B cell (primary cell): Measurements from ENCODE around the gene IFT20. TPM values are rescaled to one million over a fixed set of nuclear protein-coding genes. Genes with fewer than 3 reads are reported as not detected.

Experiments used
- ATAC-seq: fragments of 200-7000 bp; cut with Tn5 transposase; one replicate; pipeline ENCODE4 v1.10.0; 2021; ENCODE audit warnings: low read depth, mild to moderate bottlenecking, moderate number of reproducible peaks, moderate library complexity
- CTCF ChIA-PET: fragments of 350-600 bp; sonication (Branson Sonifier 250); formaldehyde crosslinking; loops from one replicate; lab custom pipeline; 2021; ENCODE audit warnings: antibody characterized with exemption, inconsistent platforms; lab: Charles Lee
- POLR2A ChIA-PET: fragments of 350-600 bp; sonication (Branson Sonifier 250); formaldehyde crosslinking; loops from one replicate; lab custom pipeline; 2021; ENCODE audit warnings: antibody characterized with exemption; lab: Charles Lee
- DNase-seq: peaks from one replicate; pipeline ENCODE4 v3.0.0; 2013
- H2AFZ ChIP-seq: 2 replicates; pipeline ENCODE4 v1.6.1; 2012; ENCODE audit warnings: mild to moderate bottlenecking, low read depth, low read length; ENCODE audit not compliant: insufficient read depth, poor library complexity, severe bottlenecking
- H3K27ac ChIP-seq, 2 donors: 1 replicate in 1 of 2; 2 replicates in 1 of 2; pipeline ENCODE4 v1.5.1; 2012 to 2013; ENCODE audit warnings: low read length in 2 of 2, mild to moderate bottlenecking in 2 of 2, moderate library complexity in 1 of 2
- H3K27me3 ChIP-seq, 4 experiments: fragments of 200-600 bp in 1 of 4; sonication (generic) in 1 of 4; replicated peaks in 1 of 4; 1 replicate in 2 of 4; 2 replicates in 2 of 4; pipeline versions ENCODE4 v1.6.1 to v1.7.0; 2013 to 2016; ENCODE audit warnings: low read length in 3 of 4, mild to moderate bottlenecking in 2 of 4, mixed read lengths in 1 of 4, moderate library complexity in 1 of 4; ENCODE audit not compliant: insufficient read depth in 4 of 4, control insufficient read depth in 3 of 4; ENCODE audit errors: control extremely low read depth in 1 of 4
- H3K36me3 ChIP-seq, 2 experiments: replicated peaks in 1 of 2; 1 replicate in 1 of 2; 2 replicates in 1 of 2; pipeline versions ENCODE4 v1.6.1 to v1.7.1; 2013; ENCODE audit warnings: low read length in 1 of 2; ENCODE audit not compliant: insufficient read depth in 2 of 2, control insufficient read depth in 1 of 2; ENCODE audit errors: control extremely low read depth in 1 of 2, extremely low read depth in 1 of 2
- H3K4me1 ChIP-seq, 2 donors: fragments of 200-600 bp in 1 of 2; sonication (generic) in 1 of 2; 1 replicate in 1 of 2; 2 replicates in 1 of 2; pipeline versions ENCODE4 v1.5.1 to v1.6.1; 2013 to 2017; ENCODE audit warnings: low read length in 2 of 2; ENCODE audit not compliant: control insufficient read depth in 2 of 2, insufficient read depth in 2 of 2
- H3K4me2 ChIP-seq: replicated peaks from 2 replicates; pipeline ENCODE3; 2012; ENCODE audit warnings: mild to moderate bottlenecking, low read depth, low read length; ENCODE audit not compliant: poor library complexity, severe bottlenecking
- H3K4me3 ChIP-seq, 5 experiments: fragments of 200-600 bp in 1 of 5; sonication (generic) in 1 of 5; 1 replicate in 3 of 5; 2 replicates in 2 of 5; pipeline versions ENCODE4 v1.5.1 to v1.7.0; 2011 to 2016; ENCODE audit warnings: low read length in 4 of 5, mild to moderate bottlenecking in 4 of 5, low read depth in 2 of 5, control low read depth in 1 of 5, moderate library complexity in 1 of 5; ENCODE audit not compliant: insufficient read depth in 1 of 5; ENCODE audit errors: control extremely low read depth in 1 of 5, extremely low read depth in 1 of 5
- H3K79me2 ChIP-seq: fragments of 200-600 bp; sonication (generic); one replicate; pipeline ENCODE4 v1.6.0; 2016; ENCODE audit warnings: low read length; ENCODE audit not compliant: control insufficient read depth, insufficient read depth
- H3K9ac ChIP-seq: fragments of 200-600 bp; sonication (generic); 2 replicates; pipeline ENCODE4 v1.6.1; 2017; ENCODE audit warnings: mild to moderate bottlenecking, low read length, moderate library complexity
- H3K9me3 ChIP-seq, 3 donors: one replicate each; pipeline versions ENCODE4 v1.6.1 to v1.7.1; 2013; ENCODE audit warnings: low read length in 2 of 3; ENCODE audit not compliant: control insufficient read depth in 2 of 3, insufficient read depth in 1 of 3; ENCODE audit errors: control extremely low read depth in 1 of 3
- H4K20me1 ChIP-seq: 2 replicates; pipeline ENCODE4 v1.6.0; 2012; ENCODE audit warnings: mild to moderate bottlenecking, low read length; ENCODE audit not compliant: insufficient read depth, control insufficient read depth, poor library complexity, severe bottlenecking
- H3K27ac Mint-ChIP-seq: one replicate; pipeline ENCODE4 v1.8.0; 2021; ENCODE audit warnings: mixed read lengths
- H3K27me3 Mint-ChIP-seq: one replicate; pipeline ENCODE4 v1.8.0; 2021; ENCODE audit warnings: mixed read lengths
- H3K4me1 Mint-ChIP-seq: one replicate; pipeline ENCODE4 v1.8.0; 2021; ENCODE audit warnings: mixed read lengths
- H3K4me3 Mint-ChIP-seq: one replicate; pipeline ENCODE4 v1.8.0; 2021; ENCODE audit warnings: mixed read lengths
- H3K9me3 Mint-ChIP-seq: one replicate; pipeline ENCODE4 v1.8.0; 2022; ENCODE audit warnings: mixed read lengths; ENCODE audit not compliant: insufficient read depth
- CTCF ChIP-seq: fragments of 200-600 bp; IDR thresholded peaks from one replicate; pipeline ENCODE4 v1.8.0; 2022; ENCODE audit warnings: antibody characterized with exemption, mild to moderate bottlenecking
- EZH2 ChIP-seq: IDR thresholded peaks from 2 replicates; pipeline ENCODE4 v1.6.1; 2012; ENCODE audit warnings: borderline replicate concordance, low read depth, mild to moderate bottlenecking, moderate library complexity, low read length; ENCODE audit not compliant: insufficient read depth, poor library complexity, severe bottlenecking
- WGBS: methylation state at CpG from one replicate; pipeline ENCODE4 v1.1.5; 2013; ENCODE audit warnings: missing lambda C conversion rate; ENCODE audit not compliant: insufficient coverage; 5-methylcytosine and 5-hydroxymethylcytosine counted together
- intact Hi-C: fragments of 100-400 bp; cut with micrococcal nuclease; formaldehyde crosslinking; loops from one replicate; pipeline ENCODE4 v1.10.0; 2022
- polyA plus RNA-seq: library from polyadenylated mRNA; depleted of rRNA; stranded (reverse); fragments of >200 nt; gene quantifications from 2 replicates; pipeline ENCODE4 v1.2.3, GENCODE V29; 2012
- total RNA-seq, 2 donors: library from RNA; stranded (reverse); fragments of 120-200 nt in 1 of 2; gene quantifications; 1 replicate in 1 of 2; 2 replicates in 1 of 2; pipeline versions ENCODE4 v1.2.3 to v1.2.4, GENCODE V29; 2013 to 2022

IFT20 gene
- total and polyA plus RNA-seq, 2 donors (not counting 1 experiment from before 2014, with no cell fraction given) = 35.9 to 52.6 TPM

GRCh38 chr17:28372203-28372944 lies 37.1 kb upstream of the IFT20 start:
- ATAC-seq = no peak
- CTCF ChIA-PET = interaction anchor here (1.4 to 3.8 kb wide), 2 partner anchors 14 to 37 kb away, joined by 6 to 19 read pairs; partner anchors contain the start of genes IFT20, POLDIP2 and TNFAIP1

More at GRCh38 chr17:28372203-28372944, 37.1 kb upstream of the IFT20 start:
- Histone ChIP-seq H3K4me1 (peaks cover 14 to 23% of the 10 kb centered on the region in 2 donors), H3K4me3 (peak overlapping the region; percentile 7 to 81 (median 74)), H3K9ac (peak overlapping the region; percentile 71), H4K20me1 (peaks cover 22% of the 10 kb centered on the region), H3K79me2 (peaks cover 8% of the 10 kb centered on the region), H3K27ac (peak overlapping the region in 1 of 2 donors; percentile 5), H2AFZ (peak overlapping the region; percentile 88), H3K36me3 (peaks cover 0 to 3% of the 10 kb centered on the region in 2 experiments), H3K27me3 (no peaks in the 10 kb centered on the region), H3K4me2 (peak overlapping the region; percentile 92), H3K9me3 (no peaks in the 10 kb centered on the region)
- no peaks in the 10 kb centered on the region for H3K9me3 Mint-ChIP-seq
- no peaks in the 10 kb centered on the region for H3K27me3 Mint-ChIP-seq
- TF ChIP-seq CTCF (no peak), EZH2 (no peak)
- WGBS = 6% methylated on average over 48 of the region's 53 CpGs
- H3K27ac Mint-ChIP-seq = peak overlapping the region; percentile 67
- intact Hi-C loops = loop anchor here (5.0 kb wide), 1 partner anchor 35 kb away; the partner anchor contains the start of gene SLC46A1
- H3K4me3 Mint-ChIP-seq = peak overlapping the region; percentile 99
- DNase-seq = no peak
- peaks cover 22% of the 10 kb centered on the region for H3K4me1 Mint-ChIP-seq
- POLR2A ChIA-PET = no interaction called here
